ENCODE results near the gene YLPM1. TPM values are rescaled to one million over a fixed set of nuclear protein-coding genes. Genes with fewer than 3 reads are reported as not detected.
"Not testable (repeated sequence)": the region's sequence is repeated elsewhere in the genome, so short reads cannot be mapped to it uniquely, and the experiment has no call there.

YLPM1 gene
- total RNA-seq, 1 donor from 2014 or later = 49.5 TPM

GRCh38 chr14:74754899-74755298 is 8.2 kb upstream of the YLPM1 start:
- Histone ChIP-seq H3K4me2 (ENCODE audit: low read length) (no peak overlapping the region), H2AFZ (ENCODE audit: low read depth, low read length) (no peak overlapping the region), H3K27ac (ENCODE audit: low read depth, low read length) (no peak overlapping the region), H3K9me3 (ENCODE audit: insufficient read depth, low read depth, low read length) (peaks cover 3% of the 10 kb centered on the region), H3K9ac (ENCODE audit: low read length) (no peak overlapping the region), H3K79me2 (ENCODE audit: insufficient read depth, low read length) (no peaks in the 10 kb centered on the region), H4K20me1 (ENCODE audit: insufficient read depth, low read length) (no peaks in the 10 kb centered on the region), H3K27me3 (ENCODE audit: insufficient read depth, low read length) (no peaks in the 10 kb centered on the region), H3K36me3 (ENCODE audit: insufficient read depth, low read length) (no peaks in the 10 kb centered on the region), H3K4me3 (ENCODE audit: insufficient read depth, low read depth, low read length) (no peak overlapping the region), H3K4me1 (ENCODE audit: insufficient read depth, low read length) (no peaks in the 10 kb centered on the region)
- TF ChIP-seq CTCF (IDR thresholded peaks at IDR 0.05; ENCODE audit: insufficient read depth, low read depth, low read length) = no peak
- no peak for TF ChIP-seq EZH2 (IDR thresholded peaks at IDR 0.05; ENCODE audit: insufficient read depth, low read length)
- no peaks in the 10 kb centered on the region for H3K27me3 Mint-ChIP-seq (ENCODE audit: low read depth, unreplicated experiment)
- H3K4me1 Mint-ChIP-seq (ENCODE audit: low read depth, unreplicated experiment) = no peaks in the 10 kb centered on the region
- no peak overlapping the region for H3K4me3 Mint-ChIP-seq (ENCODE audit: unreplicated experiment)
- H3K36me3 Mint-ChIP-seq (ENCODE audit: low read depth, unreplicated experiment) = peaks cover 4% of the 10 kb centered on the region
- DNase-seq (ENCODE audit: low read depth) (no peak), FAIRE-seq (no peak)
- H3K9me3 Mint-ChIP-seq (ENCODE audit: unreplicated experiment) = peaks cover 10% of the 10 kb centered on the region
- H3K27ac Mint-ChIP-seq (ENCODE audit: unreplicated experiment) = no peak overlapping the region

GRCh38 chr14:74756326-74756725 is 6.8 kb upstream of the YLPM1 start:
- Mint-ChIP-seq H3K9me3 (ENCODE audit: unreplicated experiment) (peaks cover 10% of the 10 kb centered on the region), H3K4me1 (ENCODE audit: low read depth, unreplicated experiment) (no peaks in the 10 kb centered on the region), H3K36me3 (ENCODE audit: low read depth, unreplicated experiment) (peaks cover 4% of the 10 kb centered on the region), H3K4me3 (ENCODE audit: unreplicated experiment) (no peak overlapping the region), H3K27ac (ENCODE audit: unreplicated experiment) (no peak overlapping the region), H3K27me3 (ENCODE audit: low read depth, unreplicated experiment) (no peaks in the 10 kb centered on the region)
- no peaks in the 10 kb centered on the region for H3K36me3 ChIP-seq (ENCODE audit: insufficient read depth, low read length)
- no peaks in the 10 kb centered on the region for H3K27me3 ChIP-seq (ENCODE audit: insufficient read depth, low read length)
- no peak overlapping the region for H3K9ac ChIP-seq (ENCODE audit: low read length)
- no peaks in the 10 kb centered on the region for H4K20me1 ChIP-seq (ENCODE audit: insufficient read depth, low read length)
- no peaks in the 10 kb centered on the region for H3K4me1 ChIP-seq (ENCODE audit: insufficient read depth, low read length)
- H3K27ac ChIP-seq (ENCODE audit: low read depth, low read length) = no peak overlapping the region
- H3K4me2 ChIP-seq (ENCODE audit: low read length) = no peak overlapping the region
- no peaks in the 10 kb centered on the region for H3K79me2 ChIP-seq (ENCODE audit: insufficient read depth, low read length)
- no peak overlapping the region for H3K4me3 ChIP-seq (ENCODE audit: insufficient read depth, low read depth, low read length)
- peaks cover 3% of the 10 kb centered on the region for H3K9me3 ChIP-seq (ENCODE audit: insufficient read depth, low read depth, low read length)
- DNase-seq (ENCODE audit: low read depth) = no peak
- no peak for FAIRE-seq
- no peak overlapping the region for H2AFZ ChIP-seq (ENCODE audit: low read depth, low read length)
- TF ChIP-seq CTCF (IDR thresholded peaks at IDR 0.05; ENCODE audit: insufficient read depth, low read depth, low read length) (no peak), EZH2 (IDR thresholded peaks at IDR 0.05; ENCODE audit: insufficient read depth, low read length) (no peak)

- not testable (repeated sequence) for H3K36me3 Mint-ChIP-seq (ENCODE audit: low read depth, unreplicated experiment); H3K9me3 Mint-ChIP-seq (ENCODE audit: unreplicated experiment); H3K9me3 ChIP-seq (ENCODE audit: insufficient read depth, low read depth, low read length); H3K4me3 ChIP-seq (ENCODE audit: insufficient read depth, low read depth, low read length); H3K27me3 ChIP-seq (ENCODE audit: insufficient read depth, low read length); H4K20me1 ChIP-seq (ENCODE audit: insufficient read depth, low read length); H3K4me1 Mint-ChIP-seq (ENCODE audit: low read depth, unreplicated experiment); H3K36me3 ChIP-seq (ENCODE audit: insufficient read depth, low read length); H3K27ac ChIP-seq (ENCODE audit: low read depth, low read length); H3K9ac ChIP-seq (ENCODE audit: low read length); H3K4me3 Mint-ChIP-seq (ENCODE audit: unreplicated experiment); H3K27me3 Mint-ChIP-seq (ENCODE audit: low read depth, unreplicated experiment); H3K79me2 ChIP-seq (ENCODE audit: insufficient read depth, low read length); DNase-seq (ENCODE audit: low read depth); FAIRE-seq; H2AFZ ChIP-seq (ENCODE audit: low read depth, low read length); H3K4me2 ChIP-seq (ENCODE audit: low read length); H3K27ac Mint-ChIP-seq (ENCODE audit: unreplicated experiment); H3K4me1 ChIP-seq (ENCODE audit: insufficient read depth, low read length)
Observed at GRCh38 chr14:74758505-74758904, 4.6 kb upstream of the YLPM1 start.
